Uterus (tissue), 4 donors: ENCODE measurements around the gene SFPQ. TPM values are rescaled to one million over a fixed set of nuclear protein-coding genes. Genes with fewer than 3 reads are reported as not detected.

Experiments
- DNase-seq, 2 donors: peaks; one replicate each; pipeline ENCODE4 v3.0.0-alpha.2; 2019 to 2020
- H3K27ac ChIP-seq, 2 donors: fragments of 200-600 bp; sonication (generic); 1 replicate in 1 of 2; 2 replicates in 1 of 2; pipeline ENCODE4 v1.5.1; 2016 to 2018
- H3K27me3 ChIP-seq, 2 donors: fragments of 200-600 bp; sonication (generic); one replicate each; pipeline ENCODE4 v1.5.1; 2018 to 2019; ENCODE audit warnings: control low read depth in 1 of 2
- H3K36me3 ChIP-seq, 2 donors: fragments of 200-600 bp; sonication (generic); one replicate each; pipeline ENCODE4 v1.5.1; 2019; ENCODE audit warnings: control low read depth in 1 of 2
- H3K4me1 ChIP-seq, 2 donors: fragments of 200-600 bp; sonication (generic); one replicate each; pipeline ENCODE4 v1.5.1; 2018 to 2019; ENCODE audit warnings: control low read depth in 1 of 2
- H3K4me3 ChIP-seq, 2 donors: fragments of 200-600 bp; sonication (generic); 1 replicate in 1 of 2; 2 replicates in 1 of 2; pipeline ENCODE4 v1.5.1; 2018 to 2019; ENCODE audit warnings: mild to moderate bottlenecking in 1 of 2
- H3K9me3 ChIP-seq, 2 donors: fragments of 200-600 bp; sonication (generic); one replicate each; pipeline ENCODE4 v1.5.1; 2019; ENCODE audit warnings: control low read depth in 1 of 2
- CTCF ChIP-seq, 4 experiments: fragments of 200-600 bp in 2 of 4; fragments of 450-650 bp in 2 of 4; sonication (generic) in 2 of 4; IDR thresholded peaks; one replicate each; pipeline ENCODE4 v1.5.1; 2016 to 2019; ENCODE audit warnings: antibody characterized with exemption in 4 of 4, mild to moderate bottlenecking in 2 of 4, moderate library complexity in 1 of 4
- POLR2A ChIP-seq, 2 donors: fragments of 450-650 bp; IDR thresholded peaks; one replicate each; pipeline ENCODE4 v1.6.1; 2016; ENCODE audit warnings: antibody characterized with exemption in 2 of 2, mild to moderate bottlenecking in 1 of 2, moderate library complexity in 1 of 2
- intact Hi-C: fragments of 100-400 bp; cut with DNase I; formaldehyde crosslinking; loops from one replicate; pipeline ENCODE4 v1.15.1; 2023; ENCODE audit warnings: low total_unique reads
- total RNA-seq, 4 donors: library from RNA; depleted of rRNA in 3 of 4; stranded (reverse); fragments of >200 nt in 3 of 4; gene quantifications; one replicate each; pipeline versions ENCODE4 v1.1.0 to v1.2.4, GENCODE V29; 2014 to 2023
- donor health status: DM: yes; HTN: yes; CAD: no.

Gene SFPQ
- total RNA-seq, 4 donors from 2014 or later = 82.1 to 310 (median 200) TPM

- Histone ChIP-seq H3K27me3 (no peaks in the 10 kb centered on the region), H3K27ac (no peak overlapping the region), H3K36me3 (no peaks in the 10 kb centered on the region), H3K4me3 (no peak overlapping the region), H3K4me1 (no peaks in the 10 kb centered on the region), H3K9me3 (no peaks in the 10 kb centered on the region)
- no peak for DNase-seq
- intact Hi-C loops = no loop called here
- TF ChIP-seq POLR2A (IDR thresholded peaks at IDR 0.05) (no peak), CTCF (IDR thresholded peaks at IDR 0.05) (no peak)
These were observed 17.3 kb downstream of the SFPQ start for GRCh38 chr1:35175602-35176001.

- Histone ChIP-seq H3K27me3 (no peaks in the 10 kb centered on the region), H3K4me1 (no peaks in the 10 kb centered on the region), H3K36me3 (no peaks in the 10 kb centered on the region), H3K27ac (no peak overlapping the region), H3K4me3 (no peak overlapping the region), H3K9me3 (no peaks in the 10 kb centered on the region)
- intact Hi-C loops = no loop called here
- TF ChIP-seq CTCF (IDR thresholded peaks at IDR 0.05) (no peak), POLR2A (IDR thresholded peaks at IDR 0.05) (no peak)
- no peak for DNase-seq
These were observed 17.8 kb downstream of the SFPQ start for GRCh38 chr1:35175098-35175576.

GRCh38 chr1:35173909-35174540 lies 18.9 kb downstream of the SFPQ start:
- H3K9me3 ChIP-seq = no peaks in the 10 kb centered on the region
- no peaks in the 10 kb centered on the region for H3K36me3 ChIP-seq
- H3K4me1 ChIP-seq = no peaks in the 10 kb centered on the region
- H3K27me3 ChIP-seq = no peaks in the 10 kb centered on the region
- intact Hi-C loops = no loop called here
- H3K4me3 ChIP-seq = no peak overlapping the region
- H3K27ac ChIP-seq = no peak overlapping the region
- no peak for DNase-seq
- TF ChIP-seq POLR2A (IDR thresholded peaks at IDR 0.05) = no peak
- TF ChIP-seq CTCF (IDR thresholded peaks at IDR 0.05) = no peak

GRCh38 chr1:35173491-35173890 lies 19.5 kb downstream of the SFPQ start:
- no peaks in the 10 kb centered on the region for H3K36me3 ChIP-seq
- H3K27me3 ChIP-seq = no peaks in the 10 kb centered on the region
- no peak overlapping the region for H3K4me3 ChIP-seq
- TF ChIP-seq CTCF (IDR thresholded peaks at IDR 0.05) (no peak), POLR2A (IDR thresholded peaks at IDR 0.05) (no peak)
- no peaks in the 10 kb centered on the region for H3K4me1 ChIP-seq
- H3K27ac ChIP-seq = no peak overlapping the region
- intact Hi-C loops = no loop called here
- no peak for DNase-seq
- H3K9me3 ChIP-seq = no peaks in the 10 kb centered on the region

GRCh38 chr1:35172022-35172421 lies 20.9 kb downstream of the SFPQ start:
- Histone ChIP-seq H3K4me3 (no peak overlapping the region), H3K27me3 (no peaks in the 10 kb centered on the region), H3K36me3 (no peaks in the 10 kb centered on the region), H3K27ac (no peak overlapping the region), H3K4me1 (no peaks in the 10 kb centered on the region), H3K9me3 (no peaks in the 10 kb centered on the region)
- intact Hi-C loops = no loop called here
- no peak for DNase-seq
- TF ChIP-seq CTCF (IDR thresholded peaks at IDR 0.05) (no peak), POLR2A (IDR thresholded peaks at IDR 0.05) (no peak)
